GM12872 (cell line): ENCODE results near the gene SSC4D.

Source experiments
- CTCF ChIP-seq: IDR thresholded peaks from 3 replicates; pipeline ENCODE4 v1.5.1; 2011; ENCODE audit warnings: low read depth, mild to moderate bottlenecking, low read length, moderate library complexity; ENCODE audit not compliant: insufficient read depth

Gene SSC4D

GRCh38 chr7:76380623-76380966 is 28.9 kb downstream of the SSC4D start:
- no peak for TF ChIP-seq CTCF

GRCh38 chr7:76377186-76377918 is 32.1 kb downstream of the SSC4D start:
- TF ChIP-seq CTCF, result no peak

GRCh38 chr7:76375251-76375650 is 34.2 kb downstream of the SSC4D start:
- no peak for TF ChIP-seq CTCF

- no peak for TF ChIP-seq CTCF
These were observed 36.3 kb downstream of the SSC4D start for GRCh38 chr7:76372984-76373833.

DNA sequence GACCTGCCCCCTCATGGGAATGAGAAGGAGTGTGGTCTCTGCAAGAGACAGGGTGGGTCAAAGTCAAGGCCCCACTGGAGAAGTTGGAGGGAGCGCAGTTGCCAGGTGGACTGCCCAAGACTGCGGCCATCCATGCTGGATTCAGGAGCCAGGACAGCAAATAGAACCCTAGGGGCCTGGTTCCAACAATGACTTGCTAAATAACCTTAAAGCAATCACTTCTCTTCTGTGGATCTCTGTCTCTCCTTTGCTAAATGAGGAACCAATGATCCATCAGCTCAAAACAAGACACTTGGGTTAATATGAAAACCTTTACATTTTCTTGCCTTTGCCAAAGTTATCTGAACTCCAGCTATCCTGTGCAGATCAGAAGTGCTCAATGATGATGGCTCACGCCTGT is 38.1 kb downstream of the SSC4D start:
- no peak for TF ChIP-seq CTCF

DNA sequence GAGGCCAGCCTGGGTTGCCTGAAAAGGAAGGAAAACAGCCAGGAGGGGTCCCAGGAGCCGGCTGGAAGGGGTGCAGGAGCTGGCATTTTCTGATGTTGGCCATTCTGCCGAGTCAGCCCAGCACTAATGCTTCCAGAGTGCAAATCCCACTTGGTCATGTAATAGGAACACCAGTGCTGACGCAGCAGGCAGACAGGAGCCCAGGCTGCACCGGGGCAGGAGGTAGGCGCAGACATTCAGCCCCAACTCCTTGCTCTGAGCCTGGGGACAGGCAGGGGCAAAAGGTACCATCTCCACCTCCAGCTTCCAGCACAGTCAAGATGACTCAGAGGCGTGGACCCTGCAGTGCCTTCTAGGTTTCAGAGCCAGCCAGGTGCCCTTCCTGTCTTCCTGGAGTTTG is 40.5 kb downstream of the SSC4D start:
- TF ChIP-seq CTCF, result no peak

DNA sequence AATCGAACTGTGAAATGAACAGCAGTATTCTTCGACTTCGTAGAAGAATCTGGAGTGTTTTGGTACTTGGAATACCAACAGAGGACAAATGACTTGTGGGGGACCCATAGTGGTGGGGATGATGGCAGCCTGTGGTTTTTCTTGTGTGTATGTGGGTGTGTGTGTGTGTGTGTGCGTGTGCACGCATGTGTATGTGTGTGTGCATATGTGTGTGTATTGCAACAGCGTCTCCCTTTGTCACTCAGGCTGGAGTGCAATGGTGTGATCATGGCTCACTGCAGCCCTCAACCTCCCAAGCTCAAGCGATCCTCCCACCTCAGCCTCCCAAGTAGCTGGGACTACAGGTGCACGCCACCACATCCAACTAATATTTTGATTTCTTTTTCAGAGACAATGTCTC is 41.3 kb downstream of the SSC4D start:
- no peak for TF ChIP-seq CTCF
